Thyroid gland (tissue), 4 donors: ENCODE measurements around the gene HMX2. TPM values are rescaled to one million over a fixed set of nuclear protein-coding genes. Genes with fewer than 3 reads are reported as not detected.
"Not testable (repeated sequence)": the region's sequence is repeated elsewhere in the genome, so short reads cannot be mapped to it uniquely, and the experiment has no call there.

Experiments
- DNase-seq, 2 donors: peaks; one replicate each; pipeline ENCODE4 v3.0.0-alpha.2; 2019
- H3K27ac ChIP-seq, 3 donors: fragments of 200-600 bp; sonication (generic); 1 replicate in 2 of 3; 2 replicates in 1 of 3; pipeline ENCODE4 v1.5.1; 2016 to 2019; ENCODE audit warnings: mild to moderate bottlenecking in 1 of 3, moderate library complexity in 1 of 3
- H3K27me3 ChIP-seq: fragments of 200-600 bp; sonication (generic); one replicate; pipeline ENCODE4 v1.5.1; 2019
- H3K36me3 ChIP-seq, 2 donors: fragments of 200-600 bp; sonication (generic); one replicate each; pipeline ENCODE4 v1.5.1; 2016 to 2019
- H3K4me1 ChIP-seq, 2 donors: fragments of 200-600 bp; sonication (generic); one replicate each; pipeline ENCODE4 v1.5.1; 2017 to 2019
- H3K4me3 ChIP-seq, 3 donors: fragments of 200-600 bp; sonication (generic); replicated peaks in 1 of 3; 1 replicate in 2 of 3; 2 replicates in 1 of 3; pipeline ENCODE4 v1.5.1; 2016; ENCODE audit warnings: mild to moderate bottlenecking in 1 of 3
- H3K9me3 ChIP-seq: fragments of 200-600 bp; sonication (generic); one replicate; pipeline ENCODE4 v1.5.1; 2017
- CTCF ChIP-seq, 6 experiments: fragments of 200-600 bp in 3 of 6; fragments of 450-650 bp in 3 of 6; sonication (generic) in 3 of 6; IDR thresholded peaks; one replicate each; pipeline ENCODE4 v1.5.1; 2016 to 2019; ENCODE audit warnings: antibody characterized with exemption in 6 of 6, mild to moderate bottlenecking in 2 of 6, inconsistent platforms in 1 of 6, moderate library complexity in 1 of 6
- POLR2A ChIP-seq, 2 donors: fragments of 450-650 bp; IDR thresholded peaks; one replicate each; pipeline ENCODE4 v1.6.1; 2017; ENCODE audit warnings: antibody characterized with exemption in 2 of 2, mild to moderate bottlenecking in 2 of 2, moderate library complexity in 1 of 2
- WGBS, 2 donors: methylation state at CpG; one replicate each; pipeline ENCODE4 v1.1.5; 2017; 5-methylcytosine and 5-hydroxymethylcytosine counted together
- intact Hi-C: fragments of 100-400 bp; cut with DNase I; formaldehyde crosslinking; loops from one replicate; pipeline ENCODE4 v1.15.1; 2023
- total RNA-seq, 4 donors: library from RNA; depleted of rRNA; stranded (reverse); fragments of >200 nt; gene quantifications; one replicate each; pipeline ENCODE4 v1.2.3, GENCODE V29; 2016

The HMX2 gene
- total RNA-seq, 4 donors from 2014 or later, result not detected

GRCh38 chr10:123170961-123171360 is 23.0 kb downstream of the HMX2 start:
- intact Hi-C loops, result no loop called here
- no peak for DNase-seq
- peaks cover 0 to 3% of the 10 kb centered on the region in 2 donors for H3K36me3 ChIP-seq
- no peaks in the 10 kb centered on the region for H3K4me1 ChIP-seq
- H3K27ac ChIP-seq, result no peak overlapping the region
- no peaks in the 10 kb centered on the region for H3K27me3 ChIP-seq
- no peaks in the 10 kb centered on the region for H3K9me3 ChIP-seq
- no peak overlapping the region for H3K4me3 ChIP-seq
- TF ChIP-seq POLR2A (IDR thresholded peaks at IDR 0.05) (no peak), CTCF (IDR thresholded peaks at IDR 0.05) (no peak)
- WGBS, 2 donors, result 96% methylated on average over 4 of the region's 4 CpGs

- DNase-seq, H3K36me3 ChIP-seq, H3K4me1 ChIP-seq, H3K27me3 ChIP-seq, H3K4me3 ChIP-seq, H3K27ac ChIP-seq, intact Hi-C loops, H3K9me3 ChIP-seq: not testable (repeated sequence)
- WGBS, 2 donors, result 96 to 97% methylated on average over 10 of the region's 10 CpGs
Measured at GRCh38 chr10:123171616-123172015, 23.7 kb downstream of the HMX2 start.

GRCh38 chr10:123175389-123176387 is 27.8 kb downstream of the HMX2 start:
- 82 to 84% methylated on average over 9 of the region's 9 CpGs for WGBS, 2 donors
- Histone ChIP-seq H3K36me3 (no peaks in the 10 kb centered on the region), H3K27me3 (no peaks in the 10 kb centered on the region), H3K27ac (no peak overlapping the region), H3K4me1 (no peaks in the 10 kb centered on the region), H3K9me3 (no peaks in the 10 kb centered on the region), H3K4me3 (no peak overlapping the region)
- intact Hi-C loops, result no loop called here
- TF ChIP-seq POLR2A (IDR thresholded peaks at IDR 0.05), result no peak
- no peak for TF ChIP-seq CTCF (IDR thresholded peaks at IDR 0.05)
- no peak for DNase-seq

- intact Hi-C loops, H3K27me3 ChIP-seq, H3K4me3 ChIP-seq, H3K9me3 ChIP-seq, H3K4me1 ChIP-seq, H3K27ac ChIP-seq, DNase-seq, H3K36me3 ChIP-seq: not testable (repeated sequence)
- 98 to 99% methylated on average over 4 of the region's 4 CpGs for whole genome bisulfite sequencing, 2 donors
Measured at GRCh38 chr10:123178390-123178789, 30.5 kb downstream of the HMX2 start.

GRCh38 chr10:123180101-123181090 is 32.5 kb downstream of the HMX2 start:
- intact Hi-C loops, result no loop called here

More at GRCh38 chr10:123180101-123181090, 32.5 kb downstream of the HMX2 start:
- H3K27ac ChIP-seq, result no peak overlapping the region
- TF ChIP-seq POLR2A (IDR thresholded peaks at IDR 0.05) (no peak), CTCF (IDR thresholded peaks at IDR 0.05) (no peak)
- 87 to 89% methylated on average over 7 of the region's 7 CpGs for WGBS, 2 donors
- no peaks in the 10 kb centered on the region for H3K9me3 ChIP-seq
- no peak for DNase-seq
- H3K27me3 ChIP-seq, result no peaks in the 10 kb centered on the region
- no peak overlapping the region for H3K4me3 ChIP-seq
- no peaks in the 10 kb centered on the region for H3K4me1 ChIP-seq
- no peaks in the 10 kb centered on the region for H3K36me3 ChIP-seq
